Stomach (tissue), 4 donors: Measurements from ENCODE around the gene DPYD.

Experiments used
- CTCF ChIP-seq, 7 experiments: fragments of 450-650 bp in 4 of 7; fragments of 200-600 bp in 3 of 7; sonication (generic) in 3 of 7; IDR thresholded peaks; one replicate each; pipeline ENCODE4 v1.5.1; 2016 to 2019; ENCODE audit warnings: antibody characterized with exemption in 7 of 7, control low read depth in 2 of 7, mild to moderate bottlenecking in 1 of 7
- POLR2AphosphoS5 ChIP-seq, 3 donors: sonication (generic); formaldehyde crosslinking; IDR thresholded peaks; one replicate each; pipeline ENCODE4 v1.6.1; 2016; ENCODE audit warnings: antibody characterized with exemption in 3 of 3

DNA sequence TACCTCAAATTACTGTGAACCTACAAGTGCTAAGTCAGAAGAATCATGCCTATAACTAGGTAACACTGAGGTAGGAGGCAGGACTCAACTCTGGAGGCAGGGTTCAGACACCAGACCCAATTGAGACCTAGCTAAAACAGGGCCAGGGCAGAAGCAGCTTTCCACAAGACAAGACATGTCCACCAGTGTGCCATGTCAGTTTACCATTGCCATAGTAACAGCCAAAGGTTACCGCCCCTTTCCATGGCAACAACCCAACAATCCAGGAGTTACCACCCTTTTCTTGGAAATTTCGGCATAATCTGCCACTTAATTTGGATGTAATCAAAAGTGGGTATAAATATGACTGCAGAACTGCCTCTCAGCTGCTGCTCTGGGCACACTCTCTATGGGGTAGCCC lies 432.3 kb downstream of the DPYD start:
- no peak for TF ChIP-seq CTCF (IDR thresholded peaks at IDR 0.05)
- TF ChIP-seq POLR2AphosphoS5 (IDR thresholded peaks at IDR 0.05) = no peak
